Tibial nerve (tissue), 4 donors: ENCODE data around the gene CALHM4. TPM values are rescaled to one million over a fixed set of nuclear protein-coding genes. Genes with fewer than 3 reads are reported as not detected.

Experiments
- DNase-seq, 2 donors: peaks; one replicate each; pipeline ENCODE4 v3.0.0-alpha.2; 2019; ENCODE audit warnings: low spot score in 2 of 2
- H3K27ac ChIP-seq, 4 donors: fragments of 200-600 bp; sonication (generic) in 3 of 4; one replicate each; pipeline ENCODE4 v1.5.1; 2017 to 2019; ENCODE audit warnings: mild to moderate bottlenecking in 1 of 4
- H3K27me3 ChIP-seq, 2 donors: fragments of 200-600 bp; sonication (generic) in 1 of 2; one replicate each; pipeline versions ENCODE4 v1.5.1 to v1.6.0; 2017 to 2019
- H3K36me3 ChIP-seq, 3 donors: fragments of 200-600 bp; sonication (generic); one replicate each; pipeline ENCODE4 v1.5.1; 2018 to 2019
- H3K4me1 ChIP-seq, 4 donors: fragments of 200-600 bp; sonication (generic) in 3 of 4; one replicate each; pipeline ENCODE4 v1.5.1; 2017 to 2019
- H3K4me3 ChIP-seq, 4 donors: fragments of 200-600 bp; sonication (generic) in 3 of 4; one replicate each; pipeline ENCODE4 v1.5.1; 2017 to 2019; ENCODE audit warnings: mild to moderate bottlenecking in 1 of 4, moderate library complexity in 1 of 4
- H3K9me3 ChIP-seq, 4 donors: fragments of 200-600 bp; sonication (generic) in 3 of 4; one replicate each; pipeline ENCODE4 v1.5.1; 2017 to 2019
- CTCF ChIP-seq, 5 experiments: fragments of 200-600 bp in 3 of 5; fragments of 450-650 bp in 2 of 5; sonication (generic) in 3 of 5; IDR thresholded peaks; one replicate each; pipeline ENCODE4 v1.5.1; 2016 to 2019; ENCODE audit warnings: antibody characterized with exemption in 5 of 5, mild to moderate bottlenecking in 3 of 5, moderate library complexity in 2 of 5
- EP300 ChIP-seq, 2 donors: sonication (generic); formaldehyde crosslinking; IDR thresholded peaks; one replicate each; pipeline ENCODE4 v1.6.1; 2017; ENCODE audit warnings: antibody characterized with exemption in 2 of 2, mild to moderate bottlenecking in 1 of 2
- POLR2A ChIP-seq, 2 donors: fragments of 450-650 bp; IDR thresholded peaks; one replicate each; pipeline ENCODE4 v1.6.1; 2017; ENCODE audit warnings: antibody characterized with exemption in 2 of 2, mild to moderate bottlenecking in 2 of 2, moderate library complexity in 2 of 2
- WGBS, 2 donors: methylation state at CpG; one replicate each; pipeline ENCODE4 v1.1.5; 2018; 5-methylcytosine and 5-hydroxymethylcytosine counted together
- total RNA-seq, 4 donors: library from RNA; depleted of rRNA; stranded (reverse); fragments of >200 nt; gene quantifications; one replicate each; pipeline ENCODE4 v1.1.0, GENCODE V29; 2016

CALHM4 gene
- total RNA-seq, 4 donors from 2014 or later: 0.42 TPM; not detected in 3

GRCh38 chr6:116572162-116572561 lies 18.6 kb downstream of the CALHM4 start:
- no peak for DNase-seq
- Histone ChIP-seq H3K4me3 (peak overlapping the region; percentile 66 to 84 (median 70)), H3K36me3 (peaks cover 0 to 17% (median 0%) of the 10 kb centered on the region in 3 donors), H3K27me3 (no peaks in the 10 kb centered on the region), H3K4me1 (peaks cover 0 to 59% (median 22%) of the 10 kb centered on the region in 4 donors), H3K27ac (peak overlapping the region in 3 of 4 donors; percentile 85 to 91 (median 87)), H3K9me3 (no peaks in the 10 kb centered on the region)
- 3% methylated on average over 7 of the region's 7 CpGs for WGBS, 2 donors
- TF ChIP-seq POLR2A (IDR thresholded peaks at IDR 0.05) (no peak), CTCF (IDR thresholded peaks at IDR 0.05) (no peak), EP300 (IDR thresholded peaks at IDR 0.05) (no peak)

DNA sequence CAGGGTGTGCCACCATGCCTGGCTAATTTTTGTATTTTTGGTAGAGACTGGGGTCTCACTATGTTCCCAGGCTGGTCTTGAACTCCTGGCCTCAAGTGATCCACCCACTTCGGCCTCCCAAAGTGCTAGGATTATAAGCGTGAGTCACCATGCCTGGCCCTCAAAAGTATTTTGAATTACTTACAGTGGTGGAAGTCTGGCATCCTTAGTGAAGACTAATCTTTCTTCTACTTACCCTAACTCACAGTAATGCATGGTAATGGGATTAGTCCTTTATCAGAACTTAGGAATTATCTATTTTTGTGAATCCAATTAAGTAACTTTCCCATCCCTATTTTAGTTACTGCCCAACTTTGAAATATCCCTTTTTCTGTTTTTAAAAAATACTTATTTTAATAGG lies 21.7 kb downstream of the CALHM4 start:
- 88 to 92% methylated on average over 2 of the region's 2 CpGs for WGBS, 2 donors
- peaks cover 0 to 48% (median 18%) of the 10 kb centered on the region in 4 donors for H3K4me1 ChIP-seq
- no peak for DNase-seq
- no peak for TF ChIP-seq EP300 (IDR thresholded peaks at IDR 0.05)
- no peak for TF ChIP-seq POLR2A (IDR thresholded peaks at IDR 0.05)
- TF ChIP-seq CTCF (IDR thresholded peaks at IDR 0.05): no peak
- no peak overlapping the region for H3K27ac ChIP-seq
- H3K27me3 ChIP-seq: no peaks in the 10 kb centered on the region
- peaks cover 0 to 35% (median 0%) of the 10 kb centered on the region in 3 donors for H3K36me3 ChIP-seq
- H3K4me3 ChIP-seq: no peak overlapping the region
- H3K9me3 ChIP-seq: no peaks in the 10 kb centered on the region

DNA sequence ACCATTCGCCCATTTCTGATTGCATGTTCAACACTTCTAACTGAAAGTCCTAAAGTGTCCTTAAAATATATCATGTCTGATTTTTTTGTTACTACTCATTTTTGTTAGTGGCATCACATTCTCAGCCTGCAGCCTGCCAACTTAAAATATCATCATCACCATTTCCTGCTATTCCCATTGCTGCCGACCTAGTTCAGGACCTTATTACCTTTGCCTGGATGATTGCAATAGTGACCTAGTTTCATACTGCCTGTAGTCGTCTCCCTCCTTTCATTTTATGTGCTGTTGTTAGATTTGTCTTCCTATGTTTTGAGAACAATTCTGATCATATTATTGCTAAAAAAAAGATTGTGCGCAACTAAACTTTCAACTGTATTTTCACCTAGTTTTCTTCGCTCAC lies 23.9 kb downstream of the CALHM4 start:
- DNase-seq: no peak
- no peaks in the 10 kb centered on the region for H3K27me3 ChIP-seq
- H3K36me3 ChIP-seq: peaks cover 0 to 39% (median 0%) of the 10 kb centered on the region in 3 donors
- no peak overlapping the region for H3K27ac ChIP-seq
- TF ChIP-seq POLR2A (IDR thresholded peaks at IDR 0.05) (no peak), EP300 (IDR thresholded peaks at IDR 0.05) (no peak), CTCF (IDR thresholded peaks at IDR 0.05) (no peak)
- H3K4me1 ChIP-seq: peaks cover 0 to 42% (median 16%) of the 10 kb centered on the region in 4 donors
- 72 to 74% methylated on average over 5 of the region's 5 CpGs for WGBS, 2 donors
- H3K9me3 ChIP-seq: no peaks in the 10 kb centered on the region
- no peak overlapping the region for H3K4me3 ChIP-seq

DNA sequence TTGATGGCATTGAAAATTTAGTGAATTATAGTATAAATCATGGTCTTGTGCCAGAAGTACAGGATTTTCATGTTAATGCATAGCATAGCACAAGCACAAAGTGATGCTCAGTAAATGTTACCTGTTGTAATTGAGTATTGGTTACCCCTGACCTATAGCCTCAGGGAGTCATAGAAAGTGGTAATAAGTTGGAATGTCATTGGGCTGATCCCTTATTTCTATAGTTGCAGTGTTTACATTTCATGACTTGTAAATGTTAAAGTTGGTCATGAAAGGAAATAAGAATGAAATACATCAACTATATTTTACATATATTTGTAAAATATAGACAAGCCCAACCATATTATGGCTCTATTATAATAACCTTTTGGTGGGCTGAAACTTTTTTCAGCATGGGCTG lies 24.8 kb downstream of the CALHM4 start:
- H3K27ac ChIP-seq: no peak overlapping the region
- no peak for DNase-seq
- TF ChIP-seq POLR2A (IDR thresholded peaks at IDR 0.05) (no peak), EP300 (IDR thresholded peaks at IDR 0.05) (no peak), CTCF (IDR thresholded peaks at IDR 0.05) (no peak)
- peaks cover 0 to 47% (median 0%) of the 10 kb centered on the region in 3 donors for H3K36me3 ChIP-seq
- no peaks in the 10 kb centered on the region for H3K9me3 ChIP-seq
- H3K4me1 ChIP-seq: peaks cover 0 to 33% (median 7%) of the 10 kb centered on the region in 4 donors
- H3K4me3 ChIP-seq: no peak overlapping the region
- no peaks in the 10 kb centered on the region for H3K27me3 ChIP-seq

GRCh38 chr6:116579143-116579542 lies 25.6 kb downstream of the CALHM4 start:
- Histone ChIP-seq H3K27me3 (no peaks in the 10 kb centered on the region), H3K27ac (no peak overlapping the region), H3K9me3 (no peaks in the 10 kb centered on the region), H3K4me3 (no peak overlapping the region), H3K36me3 (peaks cover 0 to 53% (median 0%) of the 10 kb centered on the region in 3 donors), H3K4me1 (peaks cover 0 to 25% (median 1%) of the 10 kb centered on the region in 4 donors)
- WGBS, 2 donors: 76 to 95% methylated on average over 1 of the region's 1 CpG
- TF ChIP-seq POLR2A (IDR thresholded peaks at IDR 0.05) (no peak), EP300 (IDR thresholded peaks at IDR 0.05) (no peak), CTCF (IDR thresholded peaks at IDR 0.05) (no peak)
- DNase-seq: no peak
